Gastroesophageal sphincter (tissue), 2 donors: ENCODE results near the gene DHX57.

ENCODE experiments used
- POLR2A ChIP-seq, 2 donors: fragments of 450-650 bp; IDR thresholded peaks; one replicate each; pipeline ENCODE4 v1.6.1; 2017; ENCODE audit warnings: antibody characterized with exemption in 2 of 2, mild to moderate bottlenecking in 2 of 2, moderate library complexity in 1 of 2
- POLR2AphosphoS5 ChIP-seq: sonication (generic); formaldehyde crosslinking; IDR thresholded peaks from one replicate; pipeline ENCODE4 v1.6.1; 2017; ENCODE audit warnings: antibody characterized with exemption

GRCh38 chr2:38835990-38836389 lies 39.7 kb downstream of the DHX57 start:
- no peak for TF ChIP-seq POLR2AphosphoS5
- TF ChIP-seq POLR2A (IDR thresholded peaks at IDR 0.05): no peak
